ENCODE results near the gene ANKRD23.

The ANKRD23 gene

GRCh38 chr2:96830044-96830562 is 13.7 kb downstream of the ANKRD23 start:
- intact Hi-C loops (cut with DNase I; ENCODE audit: low total_unique reads) = no loop called here
- DNase-seq = no peak
- no peak overlapping the region for H3K27ac ChIP-seq

GRCh38 chr2:96828874-96829273 is 14.9 kb downstream of the ANKRD23 start:
- H3K4me1 ChIP-seq = peaks cover 0 to 12% (median 8%) of the 10 kb centered on the region in 4 donors
- H3K27ac ChIP-seq = no peak overlapping the region
- H3K27me3 ChIP-seq = no peaks in the 10 kb centered on the region
- no peak for DNase-seq
- intact Hi-C loops (cut with DNase I; ENCODE audit: low total_unique reads) = no loop called here
- H3K4me3 ChIP-seq = no peak overlapping the region
- TF ChIP-seq, protein P1, sequence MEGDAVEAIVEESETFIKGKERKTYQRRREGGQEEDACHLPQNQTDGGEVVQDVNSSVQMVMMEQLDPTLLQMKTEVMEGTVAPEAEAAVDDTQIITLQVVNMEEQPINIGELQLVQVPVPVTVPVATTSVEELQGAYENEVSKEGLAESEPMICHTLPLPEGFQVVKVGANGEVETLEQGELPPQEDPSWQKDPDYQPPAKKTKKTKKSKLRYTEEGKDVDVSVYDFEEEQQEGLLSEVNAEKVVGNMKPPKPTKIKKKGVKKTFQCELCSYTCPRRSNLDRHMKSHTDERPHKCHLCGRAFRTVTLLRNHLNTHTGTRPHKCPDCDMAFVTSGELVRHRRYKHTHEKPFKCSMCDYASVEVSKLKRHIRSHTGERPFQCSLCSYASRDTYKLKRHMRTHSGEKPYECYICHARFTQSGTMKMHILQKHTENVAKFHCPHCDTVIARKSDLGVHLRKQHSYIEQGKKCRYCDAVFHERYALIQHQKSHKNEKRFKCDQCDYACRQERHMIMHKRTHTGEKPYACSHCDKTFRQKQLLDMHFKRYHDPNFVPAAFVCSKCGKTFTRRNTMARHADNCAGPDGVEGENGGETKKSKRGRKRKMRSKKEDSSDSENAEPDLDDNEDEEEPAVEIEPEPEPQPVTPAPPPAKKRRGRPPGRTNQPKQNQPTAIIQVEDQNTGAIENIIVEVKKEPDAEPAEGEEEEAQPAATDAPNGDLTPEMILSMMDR (IDR thresholded peaks at IDR 0.05) = no peak
- no peaks in the 10 kb centered on the region for H3K9me3 ChIP-seq
- H3K36me3 ChIP-seq = peaks cover 69 to 92% (median 84%) of the 10 kb centered on the region in 3 donors

More at GRCh38 chr2:96830044-96830562, 13.7 kb downstream of the ANKRD23 start:
- Histone ChIP-seq H3K27me3 (no peaks in the 10 kb centered on the region), H3K4me1 (peaks cover 0 to 12% (median 8%) of the 10 kb centered on the region in 4 donors), H3K9me3 (no peaks in the 10 kb centered on the region), H3K4me3 (no peak overlapping the region), H3K36me3 (peaks cover 68 to 98% (median 75%) of the 10 kb centered on the region in 3 donors)
- TF ChIP-seq, protein P1 (IDR thresholded peaks at IDR 0.05) = no peak

- peaks cover 69 to 90% (median 84%) of the 10 kb centered on the region in 3 donors for H3K36me3 ChIP-seq
- intact Hi-C loops (cut with DNase I; ENCODE audit: low total_unique reads) = no loop called here
- no peak overlapping the region for H3K4me3 ChIP-seq
- TF ChIP-seq, protein P1 (IDR thresholded peaks at IDR 0.05) = no peak
- H3K9me3 ChIP-seq = no peaks in the 10 kb centered on the region
- no peak for DNase-seq
- no peak overlapping the region for H3K27ac ChIP-seq
- H3K4me1 ChIP-seq = peaks cover 0 to 16% (median 8%) of the 10 kb centered on the region in 4 donors
- no peaks in the 10 kb centered on the region for H3K27me3 ChIP-seq
These were observed 15.4 kb downstream of the ANKRD23 start for GRCh38 chr2:96828436-96828835.

- intact Hi-C loops (cut with DNase I; ENCODE audit: low total_unique reads) = no loop called here
- Histone ChIP-seq H3K4me1 (peaks cover 0 to 8% (median 2%) of the 10 kb centered on the region in 4 donors), H3K27ac (no peak overlapping the region), H3K36me3 (peaks cover 64 to 86% (median 70%) of the 10 kb centered on the region in 3 donors), H3K4me3 (no peak overlapping the region), H3K27me3 (no peaks in the 10 kb centered on the region), H3K9me3 (no peaks in the 10 kb centered on the region)
- DNase-seq = no peak
- TF ChIP-seq, protein P1 (IDR thresholded peaks at IDR 0.05) = no peak
These were observed 17.1 kb downstream of the ANKRD23 start for GRCh38 chr2:96826546-96827278.

GRCh38 chr2:96825057-96825456 is 18.8 kb downstream of the ANKRD23 start:
- Histone ChIP-seq H3K4me3 (no peak overlapping the region), H3K27me3 (no peaks in the 10 kb centered on the region), H3K27ac (no peak overlapping the region), H3K9me3 (no peaks in the 10 kb centered on the region), H3K36me3 (peaks cover 50 to 69% (median 53%) of the 10 kb centered on the region in 3 donors), H3K4me1 (peaks cover 0 to 25% (median 9%) of the 10 kb centered on the region in 4 donors)
- intact Hi-C loops (cut with DNase I; ENCODE audit: low total_unique reads) = no loop called here
- no peak for DNase-seq
- TF ChIP-seq, protein P1 (IDR thresholded peaks at IDR 0.05) = no peak
